A549 treated with ZK216348 at 1 μM for 4 hours (cell line): Measurements from ENCODE around the gene NR5A2. TPM values are rescaled to one million over a fixed set of nuclear protein-coding genes. Genes with fewer than 3 reads are reported as not detected.

Experiments used
- total RNA-seq: library from RNA; stranded (reverse); fragments of 200-300 nt; extraction: Qiagen RNA extraction; gene quantifications from 5 replicates; pipeline ENCODE4 v1.2.3, GENCODE V29; 2022; ENCODE audit warnings: low read depth

Gene NR5A2
- total RNA-seq, result 2.5 to 5.2 TPM (median 4.4 TPM) in 5 replicates

DNA sequence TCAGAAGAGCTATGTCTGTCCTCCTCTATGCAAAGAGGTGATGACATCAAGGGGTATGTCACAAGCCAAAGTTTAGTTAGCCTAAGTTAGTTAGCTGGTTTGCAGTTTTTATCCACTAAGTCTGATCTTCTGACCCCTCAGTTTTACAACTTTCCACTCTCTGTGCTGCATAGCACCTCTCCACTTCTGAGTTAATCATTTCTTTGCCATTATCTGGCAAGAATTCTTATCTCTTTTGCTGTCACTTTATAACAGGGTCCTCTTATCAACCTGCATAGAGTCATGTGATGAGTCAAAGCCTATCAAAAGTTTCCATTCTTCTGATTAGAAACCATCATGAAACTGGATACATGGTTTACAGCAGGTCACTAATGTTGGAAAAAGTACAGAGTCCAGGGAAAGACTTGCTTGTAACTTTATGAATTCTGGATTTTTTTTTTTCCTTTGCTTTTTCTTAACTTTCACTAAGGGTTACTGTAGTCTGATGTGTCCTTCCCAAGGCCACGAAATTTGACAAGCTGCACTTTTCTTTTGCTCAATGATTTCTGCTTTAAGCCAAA lies at the start of gene NR5A2:
TSS of gene NR5A2 (plus strand) at position 447 of the 560 bp plus-strand sequence. CDS start 138 bp downstream, outside the sequence.

